ENCODE results near the gene MALAT1. TPM values are rescaled to one million over a fixed set of nuclear protein-coding genes. Genes with fewer than 3 reads are reported as not detected.
A peak's percentile ranks its signal among the peaks of the same experiment; 100 is the strongest.
"Not testable (repeated sequence)": the region's sequence is repeated elsewhere in the genome, so short reads cannot be mapped to it uniquely, and the experiment has no call there.

Gene MALAT1
- total RNA-seq = 7,191 TPM
- long read RNA-seq, full-length matches to known transcripts = 2,399 of 2,403 reads
- long read RNA-seq, partial matches to known transcripts = 0 of 2,403 reads
- long read RNA-seq, other reads (novel, unspliced or antisense) = 4 of 2,403 reads

DNA sequence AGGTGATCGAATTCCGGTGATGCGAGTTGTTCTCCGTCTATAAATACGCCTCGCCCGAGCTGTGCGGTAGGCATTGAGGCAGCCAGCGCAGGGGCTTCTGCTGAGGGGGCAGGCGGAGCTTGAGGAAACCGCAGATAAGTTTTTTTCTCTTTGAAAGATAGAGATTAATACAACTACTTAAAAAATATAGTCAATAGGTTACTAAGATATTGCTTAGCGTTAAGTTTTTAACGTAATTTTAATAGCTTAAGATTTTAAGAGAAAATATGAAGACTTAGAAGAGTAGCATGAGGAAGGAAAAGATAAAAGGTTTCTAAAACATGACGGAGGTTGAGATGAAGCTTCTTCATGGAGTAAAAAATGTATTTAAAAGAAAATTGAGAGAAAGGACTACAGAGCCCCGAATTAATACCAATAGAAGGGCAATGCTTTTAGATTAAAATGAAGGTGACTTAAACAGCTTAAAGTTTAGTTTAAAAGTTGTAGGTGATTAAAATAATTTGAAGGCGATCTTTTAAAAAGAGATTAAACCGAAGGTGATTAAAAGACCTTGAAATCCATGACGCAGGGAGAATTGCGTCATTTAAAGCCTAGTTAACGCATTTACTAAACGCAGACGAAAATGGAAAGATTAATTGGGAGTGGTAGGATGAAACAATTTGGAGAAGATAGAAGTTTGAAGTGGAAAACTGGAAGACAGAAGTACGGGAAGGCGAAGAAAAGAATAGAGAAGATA, at the start of gene MALAT1:
Gene MALAT1, plus strand, starts transcription at position 69 of the 736 bp plus-strand sequence.
- DNase-seq (peak; percentile 93), ATAC-seq (peak; percentile 28)
- intact Hi-C loops (cut with micrococcal nuclease) = no loop called here

DNA sequence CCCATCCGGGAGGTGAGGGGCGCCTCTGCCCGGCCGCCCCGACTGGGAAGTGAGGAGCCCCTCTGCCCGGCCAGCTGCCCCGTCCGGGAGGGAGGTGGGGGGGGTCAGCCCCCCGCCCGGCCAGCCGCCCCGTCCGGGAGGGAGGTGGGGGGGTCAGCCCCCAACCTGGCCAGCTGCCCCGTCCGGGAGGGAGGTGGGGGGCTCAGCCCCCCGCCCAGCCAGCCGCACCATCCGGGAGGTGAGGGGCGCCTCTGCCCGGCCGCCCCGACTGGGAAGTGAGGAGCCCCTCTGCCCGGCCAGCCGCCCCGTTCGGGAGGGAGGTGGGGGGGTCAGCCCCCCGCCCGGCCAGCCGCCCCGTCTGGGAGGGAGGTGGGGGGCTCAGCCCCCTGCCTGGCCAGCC, 47.5 kb upstream of the MALAT1 start:
- ATAC-seq; DNase-seq; intact Hi-C loops (cut with micrococcal nuclease): not testable (repeated sequence)

DNA sequence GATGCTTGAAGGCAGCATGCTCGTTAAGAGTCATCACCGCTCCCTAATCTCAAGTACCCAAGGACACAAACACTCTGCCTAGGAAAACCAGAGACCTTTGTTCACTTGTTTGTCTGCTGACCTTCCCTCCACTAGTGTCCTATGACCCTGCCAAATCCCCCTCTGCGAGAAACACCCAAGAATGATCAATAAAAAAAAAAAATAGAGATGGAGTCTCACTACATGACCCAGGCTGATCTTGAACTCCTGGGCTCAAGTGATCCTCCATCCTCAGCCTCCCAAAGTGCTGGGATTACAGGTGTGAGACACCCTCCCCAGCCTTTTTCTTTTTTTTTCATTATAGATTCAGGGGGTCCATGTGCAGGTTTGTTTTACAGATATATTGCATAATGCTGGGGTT, 46.6 kb upstream of the MALAT1 start:
- ATAC-seq; intact Hi-C loops (cut with micrococcal nuclease); DNase-seq: not testable (repeated sequence)

GRCh38 chr11:65452806-65453490, 45.9 kb upstream of the MALAT1 start:
- ATAC-seq = no peak
- intact Hi-C loops (cut with micrococcal nuclease) = no loop called here
- DNase-seq = no peak

- ATAC-seq (peak; percentile 12), DNase-seq (no peak)
- intact Hi-C loops (cut with micrococcal nuclease) = no loop called here
Measured at GRCh38 chr11:65454311-65454695, 44.5 kb upstream of the MALAT1 start.

GRCh38 chr11:65454696-65455456, 44.0 kb upstream of the MALAT1 start:
- intact Hi-C loops (cut with micrococcal nuclease) = no loop called here
- DNase-seq (peak; percentile 94), ATAC-seq (peak; percentile 96)

DNA sequence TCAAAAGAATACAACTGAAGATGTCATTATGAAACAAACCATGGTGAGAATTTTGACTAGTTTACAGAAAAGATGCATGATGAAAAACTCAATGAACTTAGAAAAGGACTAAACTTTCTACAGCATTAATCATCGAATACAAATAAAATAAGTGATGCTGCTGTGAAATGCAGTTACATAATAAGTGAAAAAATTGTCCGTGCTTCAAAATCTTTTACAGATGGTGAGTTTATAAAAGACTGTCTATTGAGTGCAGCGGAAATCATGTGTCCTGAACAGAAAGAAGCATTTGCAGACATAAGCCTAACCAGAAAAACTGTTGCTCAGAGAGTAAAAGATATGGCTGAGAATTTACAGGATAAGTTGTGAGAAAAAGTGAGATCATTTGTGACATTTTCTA, 42.4 kb upstream of the MALAT1 start:
- no peak for ATAC-seq

GRCh38 chr11:65459552-65459951, 39.3 kb upstream of the MALAT1 start:
- ATAC-seq (no peak), DNase-seq (no peak)
- intact Hi-C loops (cut with micrococcal nuclease) = no loop called here

More for the DNA sequence above, 42.4 kb upstream of the MALAT1 start:
- intact Hi-C loops (cut with micrococcal nuclease) = no loop called here
- DNase-seq = no peak

DNA sequence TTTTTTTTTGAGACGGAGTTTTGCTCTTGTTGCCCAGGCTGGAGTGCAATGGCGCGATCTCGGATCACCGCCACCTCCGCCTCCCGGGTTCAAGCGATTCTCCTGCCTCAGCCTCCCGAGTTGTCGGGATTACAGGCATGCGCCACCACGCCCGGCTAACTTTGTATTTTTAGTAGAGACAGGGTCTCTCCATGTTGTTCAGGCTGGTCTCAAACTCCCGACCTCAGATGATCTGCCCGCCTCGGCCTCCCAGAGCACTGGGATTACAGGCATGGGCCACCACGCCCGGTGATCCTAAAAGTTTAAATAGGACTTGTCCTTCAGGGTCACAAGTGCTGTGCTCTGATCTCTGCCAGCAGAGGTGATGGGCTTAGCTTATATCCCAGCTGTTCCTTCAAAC, 33.4 kb upstream of the MALAT1 start:
- ATAC-seq; intact Hi-C loops (cut with micrococcal nuclease): not testable (repeated sequence)
- peak; percentile 29 for DNase-seq

GRCh38 chr11:65467306-65467705, 31.5 kb upstream of the MALAT1 start:
- ATAC-seq; intact Hi-C loops (cut with micrococcal nuclease): not testable (repeated sequence)
- peak; percentile 10 for DNase-seq

DNA sequence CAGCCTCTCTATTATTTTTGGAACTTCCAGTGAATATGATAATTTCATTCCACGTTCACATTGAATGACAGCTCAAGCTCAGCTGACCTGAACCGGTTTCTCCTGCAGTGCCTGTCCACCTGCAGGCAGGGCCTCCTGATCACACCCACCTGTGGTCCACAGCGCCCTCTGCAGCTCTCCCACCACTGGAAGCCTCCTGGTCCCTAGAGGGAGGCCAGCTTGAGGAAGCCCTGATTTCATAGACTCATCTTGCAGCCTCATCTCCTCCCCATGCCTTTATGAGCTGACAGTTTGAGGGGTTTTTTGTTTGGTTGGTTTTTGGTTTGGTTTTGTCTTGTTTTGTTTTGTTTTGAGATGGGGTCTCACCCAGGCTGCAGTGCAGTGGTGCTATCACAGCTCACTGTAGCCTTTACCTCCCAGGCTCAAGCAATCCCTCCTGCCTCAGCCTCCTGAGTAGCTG, 29.9 kb upstream of the MALAT1 start:
- DNase-seq = peak; percentile 70
- intact Hi-C loops (cut with micrococcal nuclease) = no loop called here
- ATAC-seq = no peak

DNA sequence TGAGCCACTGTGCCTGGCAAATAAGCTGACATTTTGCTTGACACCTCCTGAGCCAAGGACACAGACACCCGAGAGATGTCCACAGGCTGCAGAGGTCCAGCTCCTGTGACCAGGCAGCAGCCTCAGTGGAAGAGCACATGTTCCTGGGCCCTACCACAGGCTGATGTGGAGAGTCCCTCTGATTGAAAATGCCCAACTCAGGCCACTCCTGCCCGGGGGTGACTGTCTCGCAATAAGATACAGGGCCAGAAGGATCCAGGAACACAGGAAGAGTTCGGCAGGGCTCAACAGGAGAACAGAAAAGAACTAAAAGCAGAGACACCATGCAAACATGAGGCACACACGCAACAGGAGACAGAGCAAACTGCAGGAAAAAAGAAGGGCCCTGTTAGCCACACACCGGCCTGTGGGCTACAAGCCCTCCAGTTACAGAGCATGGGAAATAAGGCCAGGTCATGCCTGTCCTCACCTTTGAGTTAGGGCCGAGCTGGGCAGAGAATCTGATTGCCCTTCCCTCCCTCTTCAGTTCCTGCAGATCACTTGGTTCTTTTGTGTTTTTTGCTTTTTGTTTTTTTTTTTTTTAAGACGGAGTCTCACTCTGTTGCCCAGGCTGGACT, 28.3 kb upstream of the MALAT1 start:
- intact Hi-C loops (cut with micrococcal nuclease) = no loop called here
- DNase-seq = peak; percentile 39
- ATAC-seq = peak; percentile 16

GRCh38 chr11:65471447-65471891, 27.4 kb upstream of the MALAT1 start:
- intact Hi-C loops (cut with micrococcal nuclease) = no loop called here
- peak; percentile 86 for DNase-seq
- ATAC-seq = peak; percentile 88

GRCh38 chr11:65472588-65473277, 26.1 kb upstream of the MALAT1 start:
- ATAC-seq; intact Hi-C loops (cut with micrococcal nuclease): not testable (repeated sequence)
- DNase-seq = peak; percentile 21

DNA sequence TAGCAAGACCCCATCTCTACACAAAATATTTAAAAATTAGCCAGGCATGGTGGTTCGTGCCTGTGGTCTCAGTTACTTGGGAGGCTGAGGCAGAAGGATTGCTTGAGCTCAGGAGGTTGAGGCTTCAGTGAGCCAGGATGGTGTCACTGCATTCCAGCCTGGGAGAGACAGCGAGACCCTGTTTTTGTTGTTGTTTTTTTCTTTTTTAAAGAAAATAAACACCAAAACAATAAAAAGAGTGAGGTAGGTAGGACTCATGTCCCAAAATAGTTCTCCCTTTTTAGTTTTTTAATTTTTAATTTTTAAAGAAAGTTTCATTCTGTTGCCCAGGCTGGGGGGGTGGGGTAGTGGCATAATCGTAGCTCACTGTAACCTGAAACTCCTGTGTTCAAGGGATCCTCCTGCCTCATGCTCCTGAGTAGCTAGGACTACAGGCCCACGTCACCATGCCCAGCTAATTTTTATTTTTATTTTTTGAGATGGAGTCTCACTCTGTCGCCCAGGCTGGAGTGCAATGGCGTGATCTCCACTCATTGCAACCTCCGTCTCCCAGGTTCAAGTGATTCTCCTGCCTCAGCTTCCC, 25.5 kb upstream of the MALAT1 start:
- no peak for ATAC-seq
- intact Hi-C loops (cut with micrococcal nuclease) = no loop called here
- no peak for DNase-seq

DNA sequence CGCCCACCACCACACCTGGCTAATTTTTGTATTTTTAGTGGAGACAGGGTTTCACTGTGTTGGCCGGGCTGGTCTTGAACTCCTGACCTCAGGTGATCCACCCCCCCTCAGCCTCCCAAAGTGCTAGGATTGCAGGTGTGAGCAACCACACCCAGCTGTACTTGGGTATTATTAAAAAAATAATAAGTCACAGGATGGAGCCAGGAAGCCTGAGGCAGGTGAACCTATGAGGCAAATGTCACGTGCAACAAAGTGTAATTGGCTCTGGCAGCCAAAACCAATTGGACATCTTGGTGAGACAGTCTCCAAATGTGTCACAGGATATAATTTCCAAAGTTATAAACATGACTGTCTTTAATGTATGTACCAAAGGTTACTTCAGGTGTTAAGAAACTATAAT, 24.0 kb upstream of the MALAT1 start:
- peak; percentile 9 for DNase-seq
- intact Hi-C loops (cut with micrococcal nuclease) = no loop called here

GRCh38 chr11:65476632-65477148, 22.2 kb upstream of the MALAT1 start:
- no peak for ATAC-seq
- peak; percentile 18 for DNase-seq
- intact Hi-C loops (cut with micrococcal nuclease) = no loop called here

More for the DNA sequence above, 24.0 kb upstream of the MALAT1 start:
- ATAC-seq = no peak

Measured in left ventricle myocardium superior (tissue), 1 donor.